Common myeloid progenitor, CD34-positive (primary cell): ENCODE data around the gene MUC20.

Experiments used
- CTCF ChIA-PET: fragments of 350-600 bp; sonication (Branson Sonifier 250); formaldehyde crosslinking; loops from one replicate; lab custom pipeline; 2021; ENCODE audit warnings: antibody characterized with exemption; lab: Charles Lee
- POLR2A ChIA-PET: fragments of 350-600 bp; sonication (Branson Sonifier 250); formaldehyde crosslinking; loops from one replicate; lab custom pipeline; 2021; ENCODE audit warnings: antibody characterized with exemption; lab: Charles Lee
- DNase-seq, 3 donors: peaks; one replicate each; pipeline versions ENCODE4 v3.0.0 to v3.0.0-alpha.2; 2013
- H3K27ac ChIP-seq, 2 experiments: 1 replicate in 1 of 2; 2 replicates in 1 of 2; pipeline ENCODE4 v1.7.0; 2013; ENCODE audit warnings: inconsistent platforms in 2 of 2, low read length in 2 of 2, mild to moderate bottlenecking in 2 of 2, low read depth in 1 of 2, moderate library complexity in 1 of 2; ENCODE audit not compliant: severe bottlenecking in 2 of 2, insufficient read depth in 1 of 2, poor library complexity in 1 of 2
- H3K27me3 ChIP-seq, 5 experiments: replicated peaks in 2 of 5; 1 replicate in 3 of 5; 2 replicates in 2 of 5; pipeline versions ENCODE4 v1.6.1 to v1.7.0; 2013; ENCODE audit warnings: low read length in 4 of 5, mild to moderate bottlenecking in 2 of 5, moderate library complexity in 2 of 5, inconsistent platforms in 1 of 5; ENCODE audit not compliant: insufficient read depth in 5 of 5, control insufficient read depth in 4 of 5
- H3K36me3 ChIP-seq, 4 experiments: 1 replicate in 2 of 4; 2 replicates in 2 of 4; pipeline versions ENCODE4 v1.6.1 to v1.7.0; 2013; ENCODE audit warnings: low read length in 3 of 4, control low read depth in 1 of 4, mild to moderate bottlenecking in 1 of 4; ENCODE audit not compliant: control insufficient read depth in 4 of 4, insufficient read depth in 4 of 4
- H3K4me1 ChIP-seq, 4 experiments: 1 replicate in 3 of 4; 2 replicates in 1 of 4; pipeline versions ENCODE4 v1.6.1 to v1.7.1; 2013; ENCODE audit warnings: low read length in 3 of 4, mild to moderate bottlenecking in 3 of 4, control low read depth in 1 of 4, inconsistent platforms in 1 of 4, moderate library complexity in 1 of 4; ENCODE audit not compliant: control insufficient read depth in 4 of 4, insufficient read depth in 4 of 4; ENCODE audit errors: control extremely low read depth in 1 of 4
- H3K4me3 ChIP-seq, 7 experiments: 1 replicate in 4 of 7; 2 replicates in 3 of 7; pipeline versions ENCODE4 v1.5.1 to v1.7.0; 2013; ENCODE audit warnings: mild to moderate bottlenecking in 7 of 7, low read length in 6 of 7, moderate library complexity in 6 of 7, inconsistent platforms in 2 of 7, low read depth in 2 of 7, control low read depth in 1 of 7; ENCODE audit not compliant: insufficient read depth in 4 of 7, control insufficient read depth in 1 of 7; ENCODE audit errors: extremely low read depth in 1 of 7
- H3K9me3 ChIP-seq, 5 experiments: 1 replicate in 4 of 5; 2 replicates in 1 of 5; pipeline versions ENCODE4 v1.6.1 to v1.7.1; 2013; ENCODE audit warnings: low read length in 4 of 5, mild to moderate bottlenecking in 2 of 5, inconsistent platforms in 1 of 5, low read depth in 1 of 5, moderate library complexity in 1 of 5; ENCODE audit not compliant: control insufficient read depth in 4 of 5, insufficient read depth in 2 of 5; ENCODE audit errors: control extremely low read depth in 1 of 5
- WGBS: methylation state at CpG from one replicate; pipeline ENCODE4 v1.1.5; 2013; ENCODE audit not compliant: insufficient coverage; 5-methylcytosine and 5-hydroxymethylcytosine counted together

MUC20 gene

DNA sequence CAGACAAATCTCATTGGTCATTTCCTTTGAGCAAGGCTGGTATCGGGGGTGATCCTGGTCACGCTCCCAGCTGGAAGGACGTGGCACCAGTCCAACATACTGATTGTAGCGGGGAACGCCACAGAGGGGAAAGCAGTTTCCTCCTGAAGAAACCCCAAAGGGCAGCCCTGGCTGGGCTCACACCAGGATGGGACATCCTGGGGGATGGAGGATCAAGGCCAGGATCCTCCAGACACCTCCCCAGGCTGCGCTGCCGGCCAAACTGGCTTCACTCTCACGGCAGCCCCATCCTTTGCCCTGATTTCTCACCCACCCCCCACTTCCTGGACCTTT, 36.6 kb downstream of the MUC20 start:
- 41% methylated on average over 5 of the region's 8 CpGs for WGBS
- no peaks in the 10 kb centered on the region for H3K36me3 ChIP-seq
- H3K27ac ChIP-seq: no peak overlapping the region
- CTCF ChIA-PET: no interaction called here
- H3K4me1 ChIP-seq: peaks cover 0 to 21% (median 14%) of the 10 kb centered on the region in 4 experiments
- POLR2A ChIA-PET: no interaction called here
- H3K27me3 ChIP-seq: peaks cover 0 to 12% (median 6%) of the 10 kb centered on the region in 5 experiments
- no peak for DNase-seq
- H3K4me3 ChIP-seq: no peak overlapping the region
- no peaks in the 10 kb centered on the region for H3K9me3 ChIP-seq

DNA sequence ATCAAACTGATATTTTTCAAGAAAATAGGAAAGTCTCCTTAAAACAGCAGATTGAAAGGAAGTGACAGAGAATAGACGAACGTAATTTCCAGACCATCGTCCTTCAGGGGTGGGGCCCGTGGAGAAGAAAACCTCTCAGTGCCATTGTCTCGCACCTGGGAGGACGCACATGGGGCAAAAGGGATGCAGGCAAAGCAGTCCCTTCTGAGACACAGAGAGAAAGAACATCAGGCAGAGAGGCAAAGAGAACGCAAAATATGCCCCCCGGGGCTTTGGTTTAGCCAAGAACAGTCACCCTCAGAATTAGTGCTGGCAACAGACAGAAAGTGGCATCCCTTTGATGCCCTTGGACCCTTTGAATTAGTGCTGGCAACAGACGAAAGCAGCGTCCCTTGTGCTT, 37.0 kb downstream of the MUC20 start:
- ChIA-PET CTCF (interaction anchor here (0.6 kb wide), 1 partner anchor 68 kb away, joined by 4 read pairs; no protein-coding TSS in a partner anchor), POLR2A (no interaction called here)
- 66% methylated on average over 10 of the region's 10 CpGs for WGBS
- H3K36me3 ChIP-seq: no peaks in the 10 kb centered on the region
- H3K4me3 ChIP-seq: no peak overlapping the region
- peaks cover 0 to 16% (median 6%) of the 10 kb centered on the region in 5 experiments for H3K27me3 ChIP-seq
- H3K27ac ChIP-seq: no peak overlapping the region
- no peak for DNase-seq
- peaks cover 0 to 22% (median 16%) of the 10 kb centered on the region in 4 experiments for H3K4me1 ChIP-seq
- no peaks in the 10 kb centered on the region for H3K9me3 ChIP-seq

DNA sequence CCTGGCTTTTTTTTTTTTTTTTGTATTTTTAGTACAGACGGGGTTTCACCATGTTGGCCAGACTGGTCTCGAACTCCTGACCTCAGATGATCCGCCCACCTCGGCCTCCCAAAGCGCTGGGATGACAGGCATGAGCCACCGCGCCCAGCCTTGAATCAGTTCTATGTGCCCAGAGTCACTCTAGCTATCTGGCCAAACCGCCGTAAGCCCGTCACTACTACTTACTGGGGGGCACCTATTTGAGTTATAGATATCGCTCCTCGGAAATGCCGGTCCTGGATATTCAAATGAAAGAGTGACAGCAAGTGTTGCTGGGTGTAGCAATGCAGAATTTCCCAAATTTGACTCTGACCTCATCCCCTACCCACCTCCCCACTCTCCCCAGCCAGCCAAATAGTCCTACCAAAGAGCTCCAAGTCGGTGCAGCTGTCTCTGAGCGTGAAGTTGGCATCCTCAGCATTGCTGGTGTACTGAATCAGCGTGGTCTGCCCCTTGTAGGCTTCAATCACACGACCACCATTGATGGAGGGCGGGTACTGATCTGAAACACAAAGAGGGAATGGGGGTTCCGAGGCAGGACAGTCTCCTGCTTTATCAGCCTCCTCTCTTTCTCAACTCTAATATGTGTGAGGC, 38.1 kb downstream of the MUC20 start:
- Histone ChIP-seq H3K4me3 (no peak overlapping the region), H3K9me3 (no peaks in the 10 kb centered on the region), H3K27me3 (peaks cover 0 to 25% (median 6%) of the 10 kb centered on the region in 5 experiments), H3K27ac (no peak overlapping the region), H3K36me3 (no peaks in the 10 kb centered on the region), H3K4me1 (peaks cover 0 to 27% (median 18%) of the 10 kb centered on the region in 4 experiments)
- CTCF ChIA-PET: interaction anchor here (0.6 kb wide), 1 partner anchor 67 kb away, joined by 4 read pairs; no protein-coding TSS in a partner anchor
- WGBS: 90% methylated on average over 18 of the region's 19 CpGs
- DNase-seq: no peak
- POLR2A ChIA-PET: no interaction called here

DNA sequence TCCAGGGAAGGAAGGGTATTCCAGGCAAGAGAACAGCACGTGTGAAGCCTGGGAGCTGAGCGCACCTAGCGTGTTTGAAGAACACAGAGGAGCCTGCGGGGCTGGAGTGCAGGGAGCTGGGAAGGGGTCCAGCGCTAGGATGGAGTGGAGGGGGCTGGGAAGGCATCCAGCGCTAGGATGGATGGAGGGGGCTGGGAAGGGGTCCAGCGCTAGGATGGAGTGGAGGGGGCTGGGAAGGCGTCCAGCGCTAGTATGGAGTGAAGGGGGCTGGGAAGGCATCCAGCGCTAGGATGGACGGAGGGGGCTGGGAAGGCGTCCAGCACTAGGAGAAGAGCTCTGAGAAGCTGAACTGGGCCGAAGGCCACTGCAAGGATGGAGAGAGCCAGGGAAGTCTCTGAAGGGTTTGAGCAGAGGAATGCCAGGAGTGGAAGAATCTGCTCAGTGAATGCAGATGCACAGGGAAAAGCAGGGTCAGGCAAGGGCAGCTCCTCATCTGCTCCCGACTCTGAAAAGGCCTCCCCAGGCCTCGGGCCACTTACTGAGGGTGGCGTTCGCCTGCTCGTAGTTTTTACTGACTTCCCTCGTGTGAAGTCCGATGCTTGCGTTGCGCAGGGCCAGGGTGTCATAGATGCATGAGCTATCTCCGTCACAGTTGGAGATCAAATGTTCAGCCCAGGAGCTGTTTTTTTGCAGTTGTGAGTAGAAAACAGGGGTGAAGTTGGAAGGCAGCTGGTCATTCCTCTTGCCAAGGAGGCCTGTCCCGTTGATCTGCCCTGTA, 39.8 kb downstream of the MUC20 start:
- WGBS: 94% methylated on average over 23 of the region's 24 CpGs
- H3K36me3 ChIP-seq: no peaks in the 10 kb centered on the region
- H3K4me1 ChIP-seq: peaks cover 0 to 27% (median 18%) of the 10 kb centered on the region in 4 experiments
- DNase-seq: no peak
- H3K4me3 ChIP-seq: no peak overlapping the region
- H3K27me3 ChIP-seq: peaks cover 0 to 29% (median 6%) of the 10 kb centered on the region in 5 experiments
- CTCF ChIA-PET: interaction anchor here (1.6 to 1.9 kb wide), 2 partner anchors 10 to 12 kb away, joined by 3 to 5 read pairs; no protein-coding TSS in a partner anchor
- POLR2A ChIA-PET: no interaction called here
- no peaks in the 10 kb centered on the region for H3K9me3 ChIP-seq
- H3K27ac ChIP-seq: no peak overlapping the region

DNA sequence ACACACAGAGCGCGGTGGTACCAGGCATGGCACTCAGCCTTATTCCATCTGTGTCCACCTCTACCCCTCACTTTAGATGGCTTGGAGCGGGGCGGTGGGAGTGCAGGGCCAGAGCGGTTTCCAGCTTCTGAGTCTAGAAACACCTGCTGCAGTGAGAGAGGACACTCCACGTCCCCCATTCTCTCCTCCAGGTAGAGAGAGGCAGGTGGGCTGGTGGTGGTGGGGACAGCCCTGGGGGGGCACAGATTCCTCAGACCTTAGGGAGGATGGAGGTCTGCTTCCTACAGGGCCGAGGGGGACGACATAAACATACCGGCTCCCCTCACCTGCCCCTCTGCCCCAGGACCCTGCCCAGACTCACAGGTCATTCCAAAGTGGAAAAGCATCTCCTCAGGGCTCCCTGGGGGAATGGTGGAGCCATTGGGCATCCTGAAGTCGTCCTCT, 40.4 kb downstream of the MUC20 start:
- no peak overlapping the region for H3K27ac ChIP-seq
- peaks cover 0 to 27% (median 18%) of the 10 kb centered on the region in 4 experiments for H3K4me1 ChIP-seq
- CTCF ChIA-PET: interaction anchor here (1.6 to 1.9 kb wide), 2 partner anchors 9 to 13 kb away, joined by 3 to 5 read pairs; no protein-coding TSS in a partner anchor
- H3K36me3 ChIP-seq: no peaks in the 10 kb centered on the region
- 92% methylated on average over 7 of the region's 10 CpGs for WGBS
- peaks cover 0 to 29% (median 6%) of the 10 kb centered on the region in 5 experiments for H3K27me3 ChIP-seq
- H3K9me3 ChIP-seq: no peaks in the 10 kb centered on the region
- POLR2A ChIA-PET: no interaction called here
- no peak for DNase-seq
- peak overlapping the region in 2 of 7 experiments; percentile 51 to 55 for H3K4me3 ChIP-seq

DNA sequence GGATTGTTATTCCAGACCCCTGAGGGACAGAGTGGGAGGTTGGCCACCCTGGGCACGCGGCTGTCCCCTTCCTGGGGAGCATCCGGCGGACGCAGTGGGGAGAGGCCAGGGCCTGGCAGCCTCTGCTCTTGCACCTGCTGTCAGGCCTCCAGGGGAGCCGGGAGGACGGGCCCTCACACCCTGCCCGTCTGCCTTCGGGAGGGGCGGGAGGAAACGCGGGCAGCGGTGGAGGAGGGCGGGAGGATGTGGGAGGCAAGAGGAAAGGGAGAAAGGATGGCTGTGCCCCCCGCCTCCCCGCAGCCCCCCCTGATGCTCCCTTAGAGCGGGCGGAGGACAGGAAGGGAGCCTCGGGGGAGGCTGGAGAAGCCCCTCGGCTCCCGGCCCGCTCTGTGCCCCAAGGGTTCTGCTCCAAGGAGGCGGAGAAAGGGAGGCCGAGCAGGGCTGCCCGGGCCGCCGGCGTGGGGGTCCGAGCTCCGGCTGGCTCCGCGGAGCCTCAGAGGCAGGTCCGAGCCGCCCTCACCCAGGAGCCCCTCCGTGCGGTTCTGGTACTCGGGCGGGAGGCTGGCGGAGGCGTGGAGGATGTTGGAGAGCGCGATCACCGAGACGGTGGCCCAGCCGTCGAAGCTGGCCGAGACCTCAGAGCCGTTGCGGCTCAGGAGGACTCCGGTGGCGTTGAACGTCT, 40.9 kb downstream of the MUC20 start:
- WGBS: 4% methylated on average over 39 of the region's 52 CpGs
- CTCF ChIA-PET: interaction anchor here (1.0 to 1.6 kb wide), 2 partner anchors 9 to 14 kb away, joined by 3 read pairs; no protein-coding TSS in a partner anchor
- POLR2A ChIA-PET: no interaction called here
- H3K36me3 ChIP-seq: no peaks in the 10 kb centered on the region
- H3K4me3 ChIP-seq: peak overlapping the region in 4 of 7 experiments; percentile 6 to 55 (median 50)
- H3K27ac ChIP-seq: no peak overlapping the region
- H3K27me3 ChIP-seq: peaks cover 0 to 29% (median 6%) of the 10 kb centered on the region in 5 experiments
- H3K4me1 ChIP-seq: peaks cover 0 to 27% (median 18%) of the 10 kb centered on the region in 4 experiments
- no peaks in the 10 kb centered on the region for H3K9me3 ChIP-seq
- DNase-seq: peak in 2 of 3 donors; percentile 37 to 52
